A549 treated with GW870086 at 1 μM for 4 hours (cell line): ENCODE data around the gene ERICH6B. TPM values are rescaled to one million over a fixed set of nuclear protein-coding genes. Genes with fewer than 3 reads are reported as not detected.

Experiments
- total RNA-seq: library from RNA; stranded (reverse); fragments of 200-300 nt; extraction: Qiagen RNA extraction; gene quantifications from 5 replicates; pipeline ENCODE4 v1.2.3, GENCODE V29; 2022; ENCODE audit warnings: low read depth

ERICH6B gene
- not detected in 5 replicates for total RNA-seq

GRCh38 chr13:45615501-45616101 lies at the start of gene ERICH6B:
Gene ERICH6B, minus strand, starts transcription at chr13:45615739. Its CDS starts 18,734 bp downstream, at chr13:45597005.

Other genes with a start within 250 kb of the ERICH6B start
- gene SLC25A30, start 197.4 kb downstream of the ERICH6B start, total RNA-seq: 7.5 to 9.3 TPM (median 8.3 TPM) in 5 replicates
- gene COG3, start 150.8 kb downstream of the ERICH6B start, total RNA-seq: 11.6 to 18.0 TPM (median 14.0 TPM) in 5 replicates
- gene CBY2, start 86.6 kb upstream of the ERICH6B start, total RNA-seq: not detected in 5 replicates
- not detected in 5 replicates for gene SIAH3, start 236.0 kb upstream of the ERICH6B start, total RNA-seq